Mesodermal cell (in vitro differentiated cells): ENCODE results near the gene POGLUT3. TPM values are rescaled to one million over a fixed set of nuclear protein-coding genes. Genes with fewer than 3 reads are reported as not detected.

Experiments used
- H3K27ac ChIP-seq: 2 replicates; pipeline ENCODE4 v1.7.0; 2013; ENCODE audit warnings: mild to moderate bottlenecking, low read depth, low read length, moderate library complexity; ENCODE audit not compliant: severe bottlenecking
- H3K36me3 ChIP-seq: 2 replicates; pipeline ENCODE4 v1.7.1; 2013; ENCODE audit warnings: mild to moderate bottlenecking, low read length, moderate library complexity; ENCODE audit not compliant: control insufficient read depth, insufficient read depth
- H3K4me1 ChIP-seq: one replicate; pipeline ENCODE4 v1.7.1; 2013; ENCODE audit warnings: mild to moderate bottlenecking, low read length; ENCODE audit not compliant: insufficient read depth, control insufficient read depth, poor library complexity, severe bottlenecking
- H3K4me3 ChIP-seq: 2 replicates; pipeline ENCODE4 v1.7.0; 2013; ENCODE audit warnings: low read length, control low read depth, mild to moderate bottlenecking; ENCODE audit not compliant: insufficient read depth, poor library complexity, severe bottlenecking; ENCODE audit errors: extremely low read depth
- H3K9me3 ChIP-seq: 2 replicates; pipeline ENCODE4 v1.7.1; 2013; ENCODE audit warnings: mild to moderate bottlenecking, low read length, moderate library complexity; ENCODE audit not compliant: control insufficient read depth
- WGBS, 2 experiments: methylation state at CpG; one replicate each; pipeline ENCODE4 v1.1.5; 2013; ENCODE audit warnings: missing lambda C conversion rate in 2 of 2; ENCODE audit not compliant: insufficient coverage in 2 of 2; 5-methylcytosine and 5-hydroxymethylcytosine counted together
- polyA plus RNA-seq, 2 experiments: library from polyadenylated mRNA; stranded (reverse); fragments of 50-300 nt; gene quantifications; one replicate each; pipeline ENCODE4 v1.2.3, GENCODE V29; 2013

POGLUT3 gene
- polyA plus RNA-seq (2013, experiment 1 of 2), result 33.0 TPM
- polyA plus RNA-seq (2013, experiment 2 of 2), result 32.3 TPM

GRCh38 chr11:108498046-108498815, at the start of gene POGLUT3:
POGLUT3 (minus strand) TSS chr11:108498384; CDS start chr11:108498366, 18 bp downstream.
- peak within 1 kb of the TSS; percentile 58 for H3K4me3 ChIP-seq
- 1% methylated on average over 66 to 71 of the region's 84 CpGs for WGBS, 2 experiments
- no peaks in the 10 kb centered on the region for H3K9me3 ChIP-seq
- H3K4me1 ChIP-seq, result peaks cover 32% of the 10 kb centered on the region
- no peaks in the 10 kb centered on the region for H3K36me3 ChIP-seq
- peak within 1 kb of the TSS; percentile 98 for H3K27ac ChIP-seq

DNA sequence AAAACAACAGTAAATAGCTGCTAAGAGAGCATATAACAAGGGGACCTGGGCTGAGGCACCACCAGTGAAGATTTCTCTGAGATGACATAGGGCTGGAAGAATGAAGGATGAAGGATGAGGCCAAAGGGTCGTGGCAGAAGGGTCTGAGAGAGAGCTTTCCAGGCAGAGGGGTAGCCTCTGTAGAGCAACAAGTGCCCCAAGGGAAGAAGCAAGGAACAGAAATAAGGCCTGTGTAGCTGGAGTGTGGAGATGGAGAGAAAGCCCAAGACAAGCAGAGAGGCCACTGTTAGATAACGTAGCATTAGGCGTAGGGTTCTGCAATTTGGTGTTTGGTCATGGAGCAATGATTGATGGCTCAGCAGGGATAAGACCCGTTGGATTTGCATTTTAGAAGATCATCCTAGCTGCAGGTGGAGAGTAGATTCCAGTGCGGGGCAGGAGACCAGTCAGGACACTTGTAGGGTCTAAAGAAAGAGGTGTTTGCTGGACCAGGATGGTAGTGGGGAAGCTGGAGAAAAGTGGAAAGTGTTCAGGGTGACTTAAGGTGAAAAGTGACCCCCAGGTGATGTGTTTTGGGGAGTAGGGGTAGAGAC, 47.8 kb upstream of the POGLUT3 start:
- Histone ChIP-seq H3K36me3 (no peaks in the 10 kb centered on the region), H3K4me3 (no peak overlapping the region), H3K9me3 (no peaks in the 10 kb centered on the region), H3K4me1 (peaks cover 1% of the 10 kb centered on the region), H3K27ac (no peak overlapping the region)
- WGBS, 2 experiments, result 75 to 82% methylated on average over 5 of the region's 5 CpGs

DNA sequence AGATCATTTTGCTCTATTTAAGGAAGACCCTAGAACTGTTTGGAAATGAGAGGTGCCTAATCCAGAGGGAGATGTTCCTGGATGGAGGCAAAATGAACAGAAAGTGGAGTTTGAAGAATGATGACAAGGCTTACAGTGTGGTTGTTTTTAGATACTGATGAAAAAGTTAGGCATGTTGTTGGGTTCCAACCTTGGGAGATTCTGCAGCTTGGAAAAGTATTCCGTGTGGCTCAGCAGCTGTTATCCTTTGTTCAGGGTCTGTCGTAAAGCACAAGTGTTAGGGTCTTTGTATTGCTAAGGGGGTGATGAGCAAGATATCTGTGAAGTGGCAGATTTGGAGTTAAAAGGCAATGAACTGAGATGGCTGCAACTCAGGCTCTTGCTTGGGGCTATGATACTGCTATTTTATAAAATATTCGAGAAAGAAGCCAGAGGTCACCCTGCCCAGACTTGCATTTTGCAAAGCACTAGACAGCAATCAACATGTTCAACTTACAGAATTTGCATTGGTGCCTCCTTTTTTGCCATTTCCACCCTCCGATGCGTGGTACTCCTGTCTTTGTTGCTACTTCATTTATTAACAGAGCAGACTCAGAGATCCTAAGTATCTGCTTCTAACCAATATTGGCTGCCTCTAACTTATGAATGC, 45.3 kb upstream of the POGLUT3 start:
- Histone ChIP-seq H3K36me3 (no peaks in the 10 kb centered on the region), H3K4me1 (no peaks in the 10 kb centered on the region), H3K9me3 (no peaks in the 10 kb centered on the region), H3K27ac (no peak overlapping the region), H3K4me3 (no peak overlapping the region)
- 74 to 88% methylated on average over 4 of the region's 5 CpGs for WGBS, 2 experiments

DNA sequence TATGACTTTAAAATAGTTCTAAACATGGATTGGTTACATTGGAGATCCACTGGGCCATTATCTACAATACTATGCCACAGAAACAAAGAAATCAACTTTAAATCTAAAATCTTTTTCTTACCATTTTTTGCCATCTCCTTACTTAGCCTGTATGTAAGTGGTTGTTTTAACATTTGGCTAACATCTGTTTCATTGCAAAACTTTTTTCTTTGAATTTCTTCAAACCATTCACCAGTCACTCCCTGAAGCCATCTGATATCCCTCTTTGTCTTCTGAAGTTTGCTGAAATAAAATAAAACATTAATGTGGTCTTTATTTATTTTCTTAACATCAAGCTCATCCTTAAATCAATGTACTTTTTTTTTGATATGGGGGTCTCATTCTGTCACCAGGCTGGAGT, 43.3 kb upstream of the POGLUT3 start:
- no peaks in the 10 kb centered on the region for H3K9me3 ChIP-seq
- no peaks in the 10 kb centered on the region for H3K36me3 ChIP-seq
- no peak overlapping the region for H3K27ac ChIP-seq
- no peak overlapping the region for H3K4me3 ChIP-seq
- H3K4me1 ChIP-seq, result no peaks in the 10 kb centered on the region

DNA sequence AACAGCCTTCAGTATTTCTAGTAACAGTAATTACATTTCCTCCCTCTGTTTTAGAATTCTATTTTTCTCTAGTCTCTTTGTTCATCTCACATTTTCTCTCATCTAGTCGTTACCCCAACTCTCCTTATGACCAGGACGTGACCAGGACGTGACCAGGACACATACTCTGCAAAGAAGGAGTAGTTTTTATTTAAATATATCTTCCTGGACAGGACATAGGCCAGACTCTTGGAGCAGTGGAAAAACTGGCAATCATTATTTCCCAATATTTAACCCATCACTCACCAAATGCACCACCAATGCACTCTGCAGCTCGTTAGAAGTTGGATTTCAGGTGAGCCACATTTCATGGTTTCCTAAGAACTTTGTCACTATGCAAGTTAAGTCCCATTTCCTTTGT, 40.3 kb upstream of the POGLUT3 start:
- H3K4me3 ChIP-seq, result no peak overlapping the region
- no peaks in the 10 kb centered on the region for H3K9me3 ChIP-seq
- no peaks in the 10 kb centered on the region for H3K4me1 ChIP-seq
- 80 to 90% methylated on average over 1 to 2 of the region's 4 CpGs for WGBS, 2 experiments
- H3K36me3 ChIP-seq, result no peaks in the 10 kb centered on the region
- no peak overlapping the region for H3K27ac ChIP-seq

- Histone ChIP-seq H3K4me3 (no peak overlapping the region), H3K9me3 (no peaks in the 10 kb centered on the region), H3K36me3 (no peaks in the 10 kb centered on the region), H3K4me1 (no peaks in the 10 kb centered on the region), H3K27ac (no peak overlapping the region)
- 78 to 79% methylated on average over 2 to 8 of the region's 8 CpGs for WGBS, 2 experiments
Observed at GRCh38 chr11:108538022-108538424, 39.8 kb upstream of the POGLUT3 start.

DNA sequence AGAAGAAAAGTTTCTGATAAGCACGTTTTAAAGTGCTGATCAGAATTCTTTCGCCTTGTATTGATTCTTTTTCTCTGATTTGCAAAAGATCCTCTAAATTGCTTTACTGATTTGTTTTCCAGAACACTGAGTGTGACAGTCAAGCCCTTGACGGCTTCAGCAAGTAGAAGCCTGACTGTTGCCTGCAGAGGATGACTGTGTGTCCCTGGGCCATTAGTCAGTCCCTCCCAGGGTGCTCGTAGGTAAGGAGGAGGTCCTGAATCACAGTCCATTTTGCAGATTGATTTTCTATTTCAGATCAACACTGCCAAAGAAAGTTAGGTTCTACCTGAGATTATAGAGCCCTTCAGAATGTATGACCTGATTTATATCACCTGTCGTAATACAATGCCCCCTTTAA, 38.6 kb upstream of the POGLUT3 start:
- Histone ChIP-seq H3K27ac (no peak overlapping the region), H3K9me3 (no peaks in the 10 kb centered on the region), H3K4me1 (no peaks in the 10 kb centered on the region), H3K36me3 (no peaks in the 10 kb centered on the region), H3K4me3 (no peak overlapping the region)
- WGBS, 2 experiments, result 87 to 91% methylated on average over 3 to 5 of the region's 5 CpGs

- Histone ChIP-seq H3K4me3 (no peak overlapping the region), H3K9me3 (no peaks in the 10 kb centered on the region), H3K4me1 (no peaks in the 10 kb centered on the region), H3K36me3 (no peaks in the 10 kb centered on the region), H3K27ac (no peak overlapping the region)
- 96 to 100% methylated on average over 3 to 5 of the region's 6 CpGs for WGBS, 2 experiments
Observed at GRCh38 chr11:108535384-108535955, 37.3 kb upstream of the POGLUT3 start.

DNA sequence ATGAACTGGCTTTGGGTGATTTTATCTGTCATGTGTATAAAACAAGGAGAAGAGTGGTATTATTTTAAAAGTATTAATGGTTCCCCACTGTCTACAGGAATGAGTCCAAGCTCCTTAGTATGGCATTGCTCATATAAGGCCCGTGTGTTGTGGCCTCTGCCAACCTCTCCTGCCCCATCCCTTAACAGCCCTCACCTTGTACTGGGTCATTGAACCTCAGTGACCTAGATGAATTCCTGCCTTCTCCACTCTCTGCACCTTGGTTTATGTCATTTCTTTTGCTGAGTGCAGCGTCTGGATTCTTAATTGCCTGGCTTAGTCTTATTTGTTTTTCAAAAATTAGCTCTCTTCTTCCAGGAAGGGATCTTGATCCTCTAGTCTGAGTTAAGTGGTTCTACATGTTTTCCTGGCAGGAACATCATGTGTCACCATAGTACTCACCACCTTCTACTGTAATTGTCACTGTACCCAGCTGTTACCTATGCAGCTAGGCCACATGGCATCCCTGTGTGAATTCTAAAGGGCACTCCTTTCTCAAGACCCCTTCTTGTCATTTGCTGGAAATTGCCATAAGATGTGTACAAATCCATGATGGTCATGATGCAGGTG, 36.2 kb upstream of the POGLUT3 start:
- H3K4me3 ChIP-seq, result no peak overlapping the region
- WGBS, 2 experiments, result 93 to 94% methylated on average over 1 of the region's 2 CpGs
- no peaks in the 10 kb centered on the region for H3K9me3 ChIP-seq
- no peaks in the 10 kb centered on the region for H3K36me3 ChIP-seq
- no peaks in the 10 kb centered on the region for H3K4me1 ChIP-seq
- no peak overlapping the region for H3K27ac ChIP-seq

DNA sequence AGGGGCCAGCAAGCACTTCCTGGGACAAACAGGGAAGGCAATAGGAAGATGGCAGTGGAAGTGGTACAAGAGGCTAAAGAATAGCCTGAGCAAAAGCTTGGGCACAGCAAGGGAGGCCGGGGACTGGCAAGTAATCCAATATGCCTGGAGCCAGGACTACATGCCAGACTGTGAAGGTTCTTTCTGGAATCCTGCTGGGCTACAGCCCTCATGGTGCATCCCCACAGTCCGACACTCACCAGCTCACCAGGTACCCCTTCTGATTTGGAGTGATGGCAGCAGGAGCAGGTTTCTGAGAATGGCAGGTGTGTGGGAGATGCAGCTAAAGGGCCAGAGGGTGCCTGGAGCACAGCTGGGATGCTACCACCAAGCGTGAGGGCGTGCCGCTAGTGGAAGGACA, 32.2 kb upstream of the POGLUT3 start:
- H3K4me3 ChIP-seq, result no peak overlapping the region
- H3K36me3 ChIP-seq, result no peaks in the 10 kb centered on the region
- no peaks in the 10 kb centered on the region for H3K9me3 ChIP-seq
- no peak overlapping the region for H3K27ac ChIP-seq
- 97 to 100% methylated on average over 1 to 4 of the region's 5 CpGs for WGBS, 2 experiments
- H3K4me1 ChIP-seq, result no peaks in the 10 kb centered on the region
